Left lung (tissue), 10 donors: Measurements from ENCODE around the gene BCAT1. TPM values are rescaled to one million over a fixed set of nuclear protein-coding genes. Genes with fewer than 3 reads are reported as not detected.
A peak's percentile ranks its signal among the peaks of the same experiment; 100 is the strongest.
"Not testable (repeated sequence)": the region's sequence is repeated elsewhere in the genome, so short reads cannot be mapped to it uniquely, and the experiment has no call there.

Experiments
- ATAC-seq: fragments of 200-7000 bp; cut with Tn5 transposase; one replicate; pipeline ENCODE4 v1.9.1; 2020; ENCODE audit warnings: moderate library complexity
- DNase-seq, 4 donors: peaks; one replicate each; pipeline ENCODE4 v3.0.0-alpha.2; 2013 to 2020
- H3K27ac ChIP-seq, 2 donors: fragments of 200-600 bp; sonication (generic) in 1 of 2; one replicate each; pipeline versions ENCODE4 v1.5.0 to v1.8.0; 2020 to 2021
- H3K27me3 ChIP-seq, 2 donors: fragments of 200-600 bp; sonication (generic) in 1 of 2; one replicate each; pipeline versions ENCODE4 v1.5.0 to v1.8.0; 2020 to 2021
- H3K36me3 ChIP-seq, 2 donors: fragments of 200-600 bp; sonication (generic) in 1 of 2; one replicate each; pipeline versions ENCODE4 v1.5.0 to v1.8.0; 2020 to 2021
- H3K4me1 ChIP-seq, 2 donors: fragments of 200-600 bp; one replicate each; pipeline ENCODE4 v1.8.0; 2021
- H3K4me3 ChIP-seq, 2 donors: fragments of 200-600 bp; sonication (generic) in 1 of 2; one replicate each; pipeline versions ENCODE4 v1.5.0 to v1.8.0; 2020 to 2021; ENCODE audit warnings: mild to moderate bottlenecking in 1 of 2
- H3K9me3 ChIP-seq, 2 donors: fragments of 200-600 bp; sonication (generic) in 1 of 2; one replicate each; pipeline versions ENCODE4 v1.5.0 to v1.8.0; 2020 to 2021
- CTCF ChIP-seq, 2 donors: fragments of 200-600 bp; sonication (generic) in 1 of 2; IDR thresholded peaks; one replicate each; pipeline versions ENCODE4 v1.5.0 to v1.8.0; 2021; ENCODE audit warnings: antibody characterized with exemption in 2 of 2
- intact Hi-C, 2 donors: fragments of 100-400 bp; cut with DNase I; formaldehyde crosslinking; loops; one replicate each; pipeline versions ENCODE4 v1.11.2 to v1.14.2; 2022
- polyA plus RNA-seq, 6 donors: library from polyadenylated mRNA; unstranded; fragments of 120-200 nt; gene quantifications; one replicate each; pipeline ENCODE4 v1.2.1, GENCODE V29; 2013; ENCODE audit not compliant: insufficient read length in 6 of 6
- total RNA-seq, 2 donors: library from RNA; stranded (reverse); fragmentation: NEBNext Ultra II Directional; extraction: Animal tissue kit (Norgen Biotek cat#: 25700); gene quantifications; one replicate each; pipeline ENCODE4 v1.2.1, GENCODE V29; 2021
- donor health status: DM: no; HTN: yes; CAD: no.
- donor health status: DM: no; HTN: no; CAD: no.

Gene BCAT1
- total and polyA plus RNA-seq, 8 donors, result 29.3 to 131 (median 39.5) TPM

DNA sequence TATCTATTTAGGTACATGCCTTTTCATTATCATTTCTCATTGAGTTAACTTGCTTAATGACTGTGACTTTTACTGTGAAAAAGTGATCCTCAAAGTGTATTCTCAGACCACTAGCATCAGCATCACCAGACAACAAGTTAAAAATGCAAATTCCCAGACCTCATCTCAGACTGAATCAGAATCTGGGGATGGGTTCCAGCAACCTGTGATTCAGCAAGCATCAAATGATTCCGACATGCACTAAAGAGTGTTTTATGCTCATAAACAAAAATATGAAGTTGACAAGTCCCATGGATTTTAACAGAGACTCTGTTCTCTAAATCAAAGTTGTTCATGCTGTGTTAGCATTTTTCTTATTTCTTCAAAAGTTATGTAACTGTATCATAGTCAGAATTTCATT, 130.6 kb downstream of the BCAT1 start:
- H3K4me1 ChIP-seq, result peaks cover 0 to 17% of the 10 kb centered on the region in 2 donors
- ATAC-seq (no peak), DNase-seq (no peak)
- no peak overlapping the region for H3K4me3 ChIP-seq
- no peak overlapping the region for H3K27ac ChIP-seq
- no peaks in the 10 kb centered on the region for H3K36me3 ChIP-seq
- H3K9me3 ChIP-seq, result no peaks in the 10 kb centered on the region
- H3K27me3 ChIP-seq, result no peaks in the 10 kb centered on the region
- intact Hi-C loops, result no loop called here
- no peak for TF ChIP-seq CTCF (IDR thresholded peaks at IDR 0.05)

GRCh38 chr12:24815114-24815423, 133.8 kb downstream of the BCAT1 start:
- Histone ChIP-seq H3K27ac (peak overlapping the region; percentile 27 to 56), H3K4me1 (peaks cover 0 to 17% of the 10 kb centered on the region in 2 donors), H3K4me3 (no peak overlapping the region), H3K9me3 (no peaks in the 10 kb centered on the region), H3K27me3 (no peaks in the 10 kb centered on the region), H3K36me3 (no peaks in the 10 kb centered on the region)
- no peak for ATAC-seq
- intact Hi-C loops, result no loop called here
- no peak for TF ChIP-seq CTCF (IDR thresholded peaks at IDR 0.05)
- DNase-seq, result no peak

- no peaks in the 10 kb centered on the region for H3K27me3 ChIP-seq
- peak; percentile 59 for ATAC-seq
- no peaks in the 10 kb centered on the region for H3K9me3 ChIP-seq
- DNase-seq, result no peak
- H3K4me3 ChIP-seq, result no peak overlapping the region
- intact Hi-C loops, result no loop called here
- peak overlapping the region; percentile 27 to 56 for H3K27ac ChIP-seq
- H3K4me1 ChIP-seq, result peaks cover 0 to 17% of the 10 kb centered on the region in 2 donors
- peak in 1 of 2 donors; percentile 1 for TF ChIP-seq CTCF (IDR thresholded peaks at IDR 0.05)
- no peaks in the 10 kb centered on the region for H3K36me3 ChIP-seq
Observed at GRCh38 chr12:24814379-24815113, 134.4 kb downstream of the BCAT1 start.

DNA sequence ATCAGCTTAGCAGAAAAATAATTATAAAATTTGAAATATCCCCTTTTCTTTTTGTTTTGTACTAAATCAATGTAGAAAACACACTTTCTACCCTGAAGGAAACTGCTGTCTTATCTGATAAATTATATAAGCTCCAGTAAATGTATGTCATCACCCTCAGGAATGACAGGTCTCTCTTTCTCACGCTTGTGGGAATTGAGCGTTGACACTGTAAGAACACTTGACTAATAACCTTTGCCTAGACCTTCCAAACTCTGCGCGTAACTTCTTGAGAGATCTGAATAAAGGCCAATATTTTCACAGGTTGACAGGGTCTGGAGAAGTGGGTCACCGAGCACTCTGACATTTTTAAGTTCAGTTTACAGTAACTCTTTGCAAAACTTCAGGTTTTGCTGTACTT, 138.5 kb downstream of the BCAT1 start:
- intact Hi-C loops, result no loop called here
- no peaks in the 10 kb centered on the region for H3K36me3 ChIP-seq
- H3K9me3 ChIP-seq, result peaks cover 0 to 1% of the 10 kb centered on the region in 2 donors
- no peaks in the 10 kb centered on the region for H3K27me3 ChIP-seq
- no peak overlapping the region for H3K4me3 ChIP-seq
- DNase-seq (peak in 1 of 4 donors; percentile 12), ATAC-seq (peak; percentile 43)
- no peak for TF ChIP-seq CTCF (IDR thresholded peaks at IDR 0.05)
- H3K4me1 ChIP-seq, result peaks cover 0 to 16% of the 10 kb centered on the region in 2 donors
- no peak overlapping the region for H3K27ac ChIP-seq

GRCh38 chr12:24809306-24809705, 139.6 kb downstream of the BCAT1 start:
- ATAC-seq, intact Hi-C loops, H3K27ac ChIP-seq, H3K36me3 ChIP-seq, DNase-seq, H3K27me3 ChIP-seq, H3K9me3 ChIP-seq, H3K4me1 ChIP-seq, H3K4me3 ChIP-seq: not testable (repeated sequence)

- no peak overlapping the region for H3K27ac ChIP-seq
- no peak overlapping the region for H3K4me3 ChIP-seq
- intact Hi-C loops, result no loop called here
- no peak for ATAC-seq
- H3K9me3 ChIP-seq, result peaks cover 0 to 6% of the 10 kb centered on the region in 2 donors
- H3K36me3 ChIP-seq, result no peaks in the 10 kb centered on the region
- H3K27me3 ChIP-seq, result no peaks in the 10 kb centered on the region
- no peak for TF ChIP-seq CTCF (IDR thresholded peaks at IDR 0.05)
- peaks cover 0 to under 1% of the 10 kb centered on the region in 2 donors for H3K4me1 ChIP-seq
- no peak for DNase-seq
Observed at GRCh38 chr12:24808651-24809050, 140.2 kb downstream of the BCAT1 start.
